Liver (tissue), 9 donors: Measurements from ENCODE around the gene TPD52L1. TPM values are rescaled to one million over a fixed set of nuclear protein-coding genes. Genes with fewer than 3 reads are reported as not detected.

Experiments used
- DNase-seq: peaks from one replicate; pipeline ENCODE4 v3.0.0-alpha.2; 2017; ENCODE audit warnings: low spot score
- H3K27ac ChIP-seq, 2 donors: one replicate each; pipeline ENCODE4 v1.7.0; 2013; ENCODE audit warnings: inconsistent platforms in 2 of 2, low read length in 2 of 2, control low read depth in 1 of 2, low read depth in 1 of 2, mild to moderate bottlenecking in 1 of 2
- H3K27me3 ChIP-seq, 4 donors: one replicate each; pipeline versions ENCODE4 v1.6.1 to v1.7.0; 2013; ENCODE audit warnings: low read length in 3 of 4, inconsistent platforms in 1 of 4, mild to moderate bottlenecking in 1 of 4, moderate library complexity in 1 of 4; ENCODE audit not compliant: control insufficient read depth in 4 of 4, insufficient read depth in 4 of 4
- H3K36me3 ChIP-seq, 4 donors: one replicate each; pipeline versions ENCODE4 v1.6.1 to v1.7.0; 2013; ENCODE audit warnings: low read length in 3 of 4, mild to moderate bottlenecking in 3 of 4, low read depth in 1 of 4, moderate library complexity in 1 of 4; ENCODE audit not compliant: control insufficient read depth in 4 of 4, insufficient read depth in 3 of 4
- H3K4me1 ChIP-seq, 4 donors: one replicate each; pipeline versions ENCODE4 v1.6.1 to v1.7.0; 2013; ENCODE audit warnings: low read length in 3 of 4, mild to moderate bottlenecking in 3 of 4, moderate library complexity in 1 of 4; ENCODE audit not compliant: control insufficient read depth in 4 of 4, insufficient read depth in 4 of 4
- H3K4me3 ChIP-seq, 3 donors: one replicate each; pipeline versions ENCODE4 v1.6.1 to v1.7.0; 2013; ENCODE audit warnings: low read length in 3 of 3, control low read depth in 1 of 3, low read depth in 1 of 3, mild to moderate bottlenecking in 1 of 3
- H3K9ac ChIP-seq, 2 donors: one replicate each; pipeline ENCODE4 v1.7.0; 2013; ENCODE audit warnings: low read length in 2 of 2, mild to moderate bottlenecking in 2 of 2, moderate library complexity in 2 of 2, control low read depth in 1 of 2, low read depth in 1 of 2
- H3K9me3 ChIP-seq, 4 donors: one replicate each; pipeline versions ENCODE4 v1.6.1 to v1.7.0; 2013; ENCODE audit warnings: low read length in 3 of 4; ENCODE audit not compliant: control insufficient read depth in 4 of 4
- EGR1 ChIP-seq, 2 donors: IDR thresholded peaks; 2 replicates each; pipeline ENCODE4 v1.6.1; 2016 to 2018; ENCODE audit warnings: antibody characterized with exemption in 2 of 2, low read depth in 2 of 2
- FOXA1 ChIP-seq: IDR thresholded peaks from 2 replicates; pipeline ENCODE4 v1.6.1; 2016; ENCODE audit warnings: antibody characterized with exemption
- FOXA2 ChIP-seq: IDR thresholded peaks from 2 replicates; pipeline ENCODE4 v1.6.1; 2016; ENCODE audit warnings: antibody characterized with exemption
- HNF4G ChIP-seq: IDR thresholded peaks from 2 replicates; pipeline ENCODE4 v1.6.1; 2016; ENCODE audit warnings: antibody characterized with exemption
- JUND ChIP-seq, 2 donors: IDR thresholded peaks; 2 replicates each; pipeline ENCODE4 v1.6.1; 2016; ENCODE audit warnings: antibody characterized with exemption in 2 of 2
- RXRA ChIP-seq, 2 donors: IDR thresholded peaks; 2 replicates each; pipeline ENCODE4 v1.6.1; 2017 to 2018; ENCODE audit warnings: antibody characterized with exemption in 2 of 2, mild to moderate bottlenecking in 1 of 2
- YY1 ChIP-seq: IDR thresholded peaks from 2 replicates; pipeline ENCODE4 v1.6.1; 2016; ENCODE audit warnings: antibody characterized with exemption, mild to moderate bottlenecking
- WGBS: extraction: QIAGEN DNeasy Blood & Tissue Kit; methylation state at CpG from one replicate; pipeline ENCODE4 v1.1.7; 2013; 5-methylcytosine and 5-hydroxymethylcytosine counted together
- polyA plus RNA-seq, 2 donors: library from polyadenylated mRNA; stranded (reverse) in 1 of 2; unstranded in 1 of 2; fragments of 200-250 nt in 1 of 2; fragments of >200 nt in 1 of 2; fragmentation: Nextera tagmentation in 1 of 2; extraction: Ambion mirVana in 1 of 2; gene quantifications; one replicate each; pipeline versions ENCODE4 v1.2.1 to v1.2.3, GENCODE V29; 2013 to 2015
- total RNA-seq, 2 donors: library from RNA; depleted of rRNA; stranded (reverse); fragments of >200 nt; gene quantifications; one replicate each; pipeline ENCODE4 v1.2.3, GENCODE V29; 2014
- TF ChIP-seq, protein P1 (sequence below): IDR thresholded peaks from 2 replicates; pipeline ENCODE4 v1.6.1; 2016; ENCODE audit warnings: antibody characterized with exemption
- TF ChIP-seq, protein P2 (sequence below): IDR thresholded peaks from 2 replicates; pipeline ENCODE4 v1.6.1; 2016; ENCODE audit warnings: antibody characterized with exemption
- TF ChIP-seq, protein P3 (sequence below): IDR thresholded peaks from 2 replicates; pipeline ENCODE4 v1.6.1; 2016; ENCODE audit warnings: antibody characterized with exemption, mild to moderate bottlenecking
- TF ChIP-seq, protein P4 (sequence below): IDR thresholded peaks from 2 replicates; pipeline ENCODE4 v1.6.1; 2016; ENCODE audit warnings: antibody characterized with exemption
- TF ChIP-seq, protein P5 (sequence below): fragments of 150-350 bp; IDR thresholded peaks from 2 replicates; pipeline ENCODE4 v1.5.1; 2017; ENCODE audit warnings: improper control_type of control experiment, low read depth, low read length; ENCODE audit not compliant: missing input control
- donor health status: healthy.
- donor health status: healthy.
- donor health status: healthy.
- donor health status: healthy.
- donor health status: healthy.

The TPD52L1 gene
- total and polyA plus RNA-seq, 4 donors = 8.9 to 66.4 (median 56.6) TPM

DNA sequence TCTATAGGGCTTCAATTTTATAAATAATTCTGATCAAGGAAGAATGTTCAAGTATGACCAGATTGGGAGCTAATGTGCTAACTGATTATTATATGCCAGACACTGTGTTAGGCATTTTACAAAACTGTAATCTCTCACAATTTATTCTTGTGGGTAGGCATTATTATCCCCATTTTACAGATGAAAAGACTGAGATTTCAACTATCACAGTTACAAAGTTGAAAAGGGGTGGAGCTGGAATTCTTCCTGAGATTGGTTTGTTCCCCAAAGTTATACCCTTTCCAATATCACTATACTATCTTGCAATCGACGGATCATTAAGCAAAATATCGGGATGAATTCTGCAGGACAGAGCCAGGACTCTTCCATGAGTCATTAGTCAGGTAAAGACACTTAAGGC lies 57.1 kb downstream of the TPD52L1 start:
- Histone ChIP-seq H3K36me3 (no peaks in the 10 kb centered on the region), H3K4me1 (no peaks in the 10 kb centered on the region), H3K27ac (no peak overlapping the region), H3K9me3 (no peaks in the 10 kb centered on the region), H3K4me3 (no peak overlapping the region), H3K9ac (no peak overlapping the region), H3K27me3 (no peaks in the 10 kb centered on the region)
- WGBS = 97% methylated on average over 3 of the region's 3 CpGs
- DNase-seq = no peak
- TF ChIP-seq YY1 (no peak), FOXA1 (no peak), HNF4G (no peak), FOXA2 (no peak), JUND (IDR thresholded peaks at IDR 0.05) (no peak), RXRA (IDR thresholded peaks at IDR 0.05) (no peak)
- TF ChIP-seq, protein P1, sequence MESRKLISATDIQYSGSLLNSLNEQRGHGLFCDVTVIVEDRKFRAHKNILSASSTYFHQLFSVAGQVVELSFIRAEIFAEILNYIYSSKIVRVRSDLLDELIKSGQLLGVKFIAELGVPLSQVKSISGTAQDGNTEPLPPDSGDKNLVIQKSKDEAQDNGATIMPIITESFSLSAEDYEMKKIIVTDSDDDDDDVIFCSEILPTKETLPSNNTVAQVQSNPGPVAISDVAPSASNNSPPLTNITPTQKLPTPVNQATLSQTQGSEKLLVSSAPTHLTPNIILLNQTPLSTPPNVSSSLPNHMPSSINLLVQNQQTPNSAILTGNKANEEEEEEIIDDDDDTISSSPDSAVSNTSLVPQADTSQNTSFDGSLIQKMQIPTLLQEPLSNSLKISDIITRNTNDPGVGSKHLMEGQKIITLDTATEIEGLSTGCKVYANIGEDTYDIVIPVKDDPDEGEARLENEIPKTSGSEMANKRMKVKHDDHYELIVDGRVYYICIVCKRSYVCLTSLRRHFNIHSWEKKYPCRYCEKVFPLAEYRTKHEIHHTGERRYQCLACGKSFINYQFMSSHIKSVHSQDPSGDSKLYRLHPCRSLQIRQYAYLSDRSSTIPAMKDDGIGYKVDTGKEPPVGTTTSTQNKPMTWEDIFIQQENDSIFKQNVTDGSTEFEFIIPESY = no peak
- TF ChIP-seq, protein P2, sequence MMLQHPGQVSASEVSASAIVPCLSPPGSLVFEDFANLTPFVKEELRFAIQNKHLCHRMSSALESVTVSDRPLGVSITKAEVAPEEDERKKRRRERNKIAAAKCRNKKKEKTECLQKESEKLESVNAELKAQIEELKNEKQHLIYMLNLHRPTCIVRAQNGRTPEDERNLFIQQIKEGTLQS = no peak
- TF ChIP-seq, protein P3, sequence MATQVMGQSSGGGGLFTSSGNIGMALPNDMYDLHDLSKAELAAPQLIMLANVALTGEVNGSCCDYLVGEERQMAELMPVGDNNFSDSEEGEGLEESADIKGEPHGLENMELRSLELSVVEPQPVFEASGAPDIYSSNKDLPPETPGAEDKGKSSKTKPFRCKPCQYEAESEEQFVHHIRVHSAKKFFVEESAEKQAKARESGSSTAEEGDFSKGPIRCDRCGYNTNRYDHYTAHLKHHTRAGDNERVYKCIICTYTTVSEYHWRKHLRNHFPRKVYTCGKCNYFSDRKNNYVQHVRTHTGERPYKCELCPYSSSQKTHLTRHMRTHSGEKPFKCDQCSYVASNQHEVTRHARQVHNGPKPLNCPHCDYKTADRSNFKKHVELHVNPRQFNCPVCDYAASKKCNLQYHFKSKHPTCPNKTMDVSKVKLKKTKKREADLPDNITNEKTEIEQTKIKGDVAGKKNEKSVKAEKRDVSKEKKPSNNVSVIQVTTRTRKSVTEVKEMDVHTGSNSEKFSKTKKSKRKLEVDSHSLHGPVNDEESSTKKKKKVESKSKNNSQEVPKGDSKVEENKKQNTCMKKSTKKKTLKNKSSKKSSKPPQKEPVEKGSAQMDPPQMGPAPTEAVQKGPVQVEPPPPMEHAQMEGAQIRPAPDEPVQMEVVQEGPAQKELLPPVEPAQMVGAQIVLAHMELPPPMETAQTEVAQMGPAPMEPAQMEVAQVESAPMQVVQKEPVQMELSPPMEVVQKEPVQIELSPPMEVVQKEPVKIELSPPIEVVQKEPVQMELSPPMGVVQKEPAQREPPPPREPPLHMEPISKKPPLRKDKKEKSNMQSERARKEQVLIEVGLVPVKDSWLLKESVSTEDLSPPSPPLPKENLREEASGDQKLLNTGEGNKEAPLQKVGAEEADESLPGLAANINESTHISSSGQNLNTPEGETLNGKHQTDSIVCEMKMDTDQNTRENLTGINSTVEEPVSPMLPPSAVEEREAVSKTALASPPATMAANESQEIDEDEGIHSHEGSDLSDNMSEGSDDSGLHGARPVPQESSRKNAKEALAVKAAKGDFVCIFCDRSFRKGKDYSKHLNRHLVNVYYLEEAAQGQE = no peak
- TF ChIP-seq, protein P4, sequence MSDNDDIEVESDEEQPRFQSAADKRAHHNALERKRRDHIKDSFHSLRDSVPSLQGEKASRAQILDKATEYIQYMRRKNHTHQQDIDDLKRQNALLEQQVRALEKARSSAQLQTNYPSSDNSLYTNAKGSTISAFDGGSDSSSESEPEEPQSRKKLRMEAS = no peak
- TF ChIP-seq, protein P5, sequence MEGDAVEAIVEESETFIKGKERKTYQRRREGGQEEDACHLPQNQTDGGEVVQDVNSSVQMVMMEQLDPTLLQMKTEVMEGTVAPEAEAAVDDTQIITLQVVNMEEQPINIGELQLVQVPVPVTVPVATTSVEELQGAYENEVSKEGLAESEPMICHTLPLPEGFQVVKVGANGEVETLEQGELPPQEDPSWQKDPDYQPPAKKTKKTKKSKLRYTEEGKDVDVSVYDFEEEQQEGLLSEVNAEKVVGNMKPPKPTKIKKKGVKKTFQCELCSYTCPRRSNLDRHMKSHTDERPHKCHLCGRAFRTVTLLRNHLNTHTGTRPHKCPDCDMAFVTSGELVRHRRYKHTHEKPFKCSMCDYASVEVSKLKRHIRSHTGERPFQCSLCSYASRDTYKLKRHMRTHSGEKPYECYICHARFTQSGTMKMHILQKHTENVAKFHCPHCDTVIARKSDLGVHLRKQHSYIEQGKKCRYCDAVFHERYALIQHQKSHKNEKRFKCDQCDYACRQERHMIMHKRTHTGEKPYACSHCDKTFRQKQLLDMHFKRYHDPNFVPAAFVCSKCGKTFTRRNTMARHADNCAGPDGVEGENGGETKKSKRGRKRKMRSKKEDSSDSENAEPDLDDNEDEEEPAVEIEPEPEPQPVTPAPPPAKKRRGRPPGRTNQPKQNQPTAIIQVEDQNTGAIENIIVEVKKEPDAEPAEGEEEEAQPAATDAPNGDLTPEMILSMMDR = no peak

DNA sequence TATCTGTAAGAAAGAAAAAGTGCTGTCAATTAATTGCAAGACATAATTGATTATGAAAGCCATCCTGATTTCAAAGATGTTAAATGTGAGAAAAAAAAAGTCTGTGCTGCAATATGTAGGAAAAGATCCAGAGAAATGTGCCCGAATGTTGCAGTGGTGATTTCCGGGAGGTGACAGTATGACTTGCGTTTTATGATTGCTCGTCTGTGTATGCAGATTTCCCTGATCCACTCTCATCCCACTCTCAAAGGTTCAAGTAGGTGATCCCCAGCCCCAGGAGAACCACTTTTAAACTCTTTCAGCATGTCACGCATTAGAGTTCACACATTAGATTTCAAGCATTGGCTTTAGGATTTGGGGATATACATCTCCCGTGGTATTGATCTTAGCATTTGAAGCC lies 57.8 kb downstream of the TPD52L1 start:
- 94% methylated on average over 6 of the region's 6 CpGs for WGBS
- Histone ChIP-seq H3K9ac (no peak overlapping the region), H3K27me3 (no peaks in the 10 kb centered on the region), H3K36me3 (no peaks in the 10 kb centered on the region), H3K27ac (no peak overlapping the region), H3K4me1 (no peaks in the 10 kb centered on the region), H3K9me3 (no peaks in the 10 kb centered on the region), H3K4me3 (no peak overlapping the region)
- TF ChIP-seq HNF4G (no peak), FOXA2 (no peak), EGR1 (IDR thresholded peaks at IDR 0.05; ENCODE audit: low read depth in 2 of 2) (no peak)
- TF ChIP-seq, protein P3 = no peak
- DNase-seq = no peak
